Mucosa of rectum (tissue), 2 donors: ENCODE data around the gene SCO1.

Experiments used
- H3K27ac ChIP-seq, 2 donors: one replicate each; pipeline ENCODE4 v1.7.0; 2013; ENCODE audit warnings: inconsistent platforms in 2 of 2, low read depth in 2 of 2, low read length in 2 of 2
- H3K27me3 ChIP-seq, 2 donors: one replicate each; pipeline ENCODE4 v1.7.0; 2013; ENCODE audit warnings: low read length in 2 of 2; ENCODE audit not compliant: control insufficient read depth in 2 of 2, insufficient read depth in 2 of 2
- H3K36me3 ChIP-seq, 2 donors: one replicate each; pipeline ENCODE4 v1.7.0; 2013; ENCODE audit warnings: low read length in 2 of 2; ENCODE audit not compliant: control insufficient read depth in 2 of 2, insufficient read depth in 2 of 2
- H3K4me1 ChIP-seq, 2 donors: one replicate each; pipeline ENCODE4 v1.7.0; 2013; ENCODE audit warnings: low read length in 2 of 2, mild to moderate bottlenecking in 1 of 2; ENCODE audit not compliant: control insufficient read depth in 2 of 2, insufficient read depth in 2 of 2
- H3K4me3 ChIP-seq, 2 donors: one replicate each; pipeline ENCODE4 v1.7.0; 2013; ENCODE audit warnings: low read length in 2 of 2
- H3K9ac ChIP-seq, 2 donors: one replicate each; pipeline ENCODE4 v1.7.0; 2013; ENCODE audit warnings: low read length in 2 of 2, low read depth in 1 of 2, mild to moderate bottlenecking in 1 of 2
- H3K9me3 ChIP-seq, 2 donors: one replicate each; pipeline ENCODE4 v1.7.0; 2013; ENCODE audit warnings: low read length in 2 of 2; ENCODE audit not compliant: control insufficient read depth in 2 of 2
- donor health status: healthy.
- donor health status: Normal muscosa, but diverticular disease.

Gene SCO1

GRCh38 chr17:10623737-10624338, 73.5 kb downstream of the SCO1 start:
- no peak overlapping the region for H3K4me3 ChIP-seq
- no peaks in the 10 kb centered on the region for H3K27me3 ChIP-seq
- no peaks in the 10 kb centered on the region for H3K36me3 ChIP-seq
- H3K9me3 ChIP-seq = no peaks in the 10 kb centered on the region
- H3K9ac ChIP-seq = no peak overlapping the region
- peaks cover 0 to 4% of the 10 kb centered on the region in 2 donors for H3K4me1 ChIP-seq
- H3K27ac ChIP-seq = no peak overlapping the region

GRCh38 chr17:10622617-10623485, 74.5 kb downstream of the SCO1 start:
- no peak overlapping the region for H3K9ac ChIP-seq
- no peak overlapping the region for H3K27ac ChIP-seq
- peaks cover 0 to 4% of the 10 kb centered on the region in 2 donors for H3K4me1 ChIP-seq
- H3K9me3 ChIP-seq = no peaks in the 10 kb centered on the region
- no peaks in the 10 kb centered on the region for H3K27me3 ChIP-seq
- H3K36me3 ChIP-seq = no peaks in the 10 kb centered on the region
- no peak overlapping the region for H3K4me3 ChIP-seq
